ENCODE results near the gene COL2A1.
"Not testable (repeated sequence)": the region's sequence is repeated elsewhere in the genome, so short reads cannot be mapped to it uniquely, and the experiment has no call there.

Gene COL2A1

GRCh38 chr12:47972895-47973294 is 31.4 kb downstream of the COL2A1 start:
- DNase-seq = no peak

GRCh38 chr12:47970843-47971242 is 33.4 kb downstream of the COL2A1 start:
- no peak for DNase-seq

- DNase-seq = no peak
Observed at GRCh38 chr12:47969845-47970244, 34.4 kb downstream of the COL2A1 start.

DNA sequence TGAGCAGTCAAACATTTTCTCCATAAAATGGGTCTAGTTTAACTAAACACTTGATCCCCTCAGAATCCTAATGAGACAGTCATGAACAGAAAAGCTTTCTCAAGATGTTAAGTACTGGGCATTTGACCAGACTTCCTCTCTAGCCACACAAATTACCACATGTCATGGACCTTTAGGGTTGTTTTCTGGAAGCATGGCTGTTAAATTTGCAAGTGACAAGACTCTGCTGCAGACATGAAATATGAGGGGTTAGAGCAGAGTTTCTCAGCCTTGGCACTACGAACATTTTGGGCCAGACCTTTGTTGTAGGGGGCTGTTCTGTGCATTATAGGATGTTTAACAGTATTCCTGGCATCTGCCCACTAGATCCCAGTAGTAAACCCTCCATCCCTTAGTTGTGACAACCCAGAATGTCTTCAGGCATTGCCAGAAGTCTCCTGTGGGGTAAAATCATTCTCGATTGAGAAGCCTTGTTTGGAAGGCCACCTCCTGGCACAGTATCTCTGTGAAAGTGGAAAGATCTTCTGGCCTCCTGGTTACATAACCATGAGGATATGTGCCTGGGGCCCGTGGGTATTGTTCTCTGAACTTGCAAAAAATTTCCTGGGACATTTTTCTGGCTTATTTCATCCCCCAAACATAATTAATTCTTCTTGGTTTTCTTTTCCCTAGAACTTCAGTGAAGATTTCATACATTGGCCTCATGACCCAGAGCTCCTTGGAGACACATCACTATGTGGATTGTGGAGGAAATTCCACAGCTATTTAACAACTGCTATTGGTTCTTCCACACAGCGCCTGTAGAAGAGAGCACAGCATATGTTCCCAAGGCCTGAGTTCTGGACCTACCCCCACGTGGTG is 36.6 kb downstream of the COL2A1 start:
- DNase-seq = no peak

GRCh38 chr12:47965581-47965980 is 38.7 kb downstream of the COL2A1 start:
- no peak for DNase-seq

DNA sequence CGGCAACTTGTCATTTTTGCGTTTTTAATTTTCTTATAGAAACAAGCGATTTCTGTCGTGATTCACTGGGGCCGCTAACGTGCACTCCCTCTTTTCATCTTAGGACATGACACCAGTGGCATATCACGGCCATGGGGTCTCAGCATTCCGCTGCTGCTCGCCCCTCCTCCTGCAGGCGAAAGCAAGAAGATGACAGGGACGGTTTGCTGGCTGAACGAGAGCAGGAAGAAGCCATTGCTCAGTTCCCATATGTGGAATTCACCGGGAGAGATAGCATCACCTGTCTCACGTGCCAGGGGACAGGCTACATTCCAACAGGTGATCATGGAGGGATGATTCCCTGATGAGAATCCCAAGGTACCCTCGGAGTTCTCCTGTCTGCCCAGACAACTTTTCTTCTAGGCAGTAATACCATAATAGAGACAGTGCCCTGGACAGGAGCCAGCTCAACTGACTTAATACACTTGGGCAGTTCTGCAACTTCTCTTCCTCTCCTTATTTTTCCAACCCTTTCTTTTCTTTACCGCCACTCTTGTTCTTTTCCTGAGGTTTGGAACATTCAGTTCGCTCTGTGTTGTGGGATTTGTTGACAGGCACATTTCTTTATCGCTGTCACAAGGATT is 40.1 kb downstream of the COL2A1 start:
- peak; percentile 19 for DNase-seq

GRCh38 chr12:47963340-47964040 is 40.8 kb downstream of the COL2A1 start, which contains the start of gene TMEM106C:
Gene TMEM106C (plus strand): TSS chr12:47963596. CDS start chr12:47964237, 641 bp downstream.
- DNase-seq = peak; percentile 94

- no peak for DNase-seq
Observed at GRCh38 chr12:47962198-47962597, 42.1 kb downstream of the COL2A1 start.

GRCh38 chr12:47957671-47958070 is 46.6 kb downstream of the COL2A1 start:
- DNase-seq = not testable (repeated sequence)

- no peak for DNase-seq
Observed at GRCh38 chr12:47955059-47955458, 49.2 kb downstream of the COL2A1 start.

DNA sequence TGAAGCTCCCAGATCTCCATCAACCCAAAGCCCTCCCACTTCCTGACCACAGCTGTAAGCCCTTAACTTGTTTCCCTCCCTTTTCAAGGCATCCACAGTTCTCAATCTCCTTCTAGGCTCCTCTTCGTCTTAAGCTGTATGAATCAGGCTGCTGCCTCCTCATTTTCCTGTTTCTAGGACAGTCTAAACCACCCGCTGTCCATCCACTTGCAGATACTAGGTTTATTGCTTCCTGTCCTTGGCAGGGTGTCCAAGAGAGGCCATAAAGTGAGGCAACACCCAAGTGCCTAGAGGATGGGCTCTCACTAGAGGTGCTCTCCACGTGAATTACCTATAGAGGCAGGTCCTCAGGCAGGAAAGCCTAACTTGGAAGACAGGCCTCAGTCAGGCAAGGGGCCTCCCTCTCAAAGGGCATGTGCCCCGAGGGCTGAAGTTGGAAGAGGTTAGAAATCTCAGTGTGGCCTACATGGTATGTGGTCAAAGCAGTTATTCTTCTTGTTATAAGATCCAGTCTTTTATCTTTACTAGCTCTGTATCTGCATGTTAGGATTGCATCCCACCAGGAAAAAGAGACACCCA is 49.7 kb downstream of the COL2A1 start:
- no peak for DNase-seq

GRCh38 chr12:47954058-47954457 is 50.2 kb downstream of the COL2A1 start:
- DNase-seq = no peak

GRCh38 chr12:47950856-47951468 is 53.3 kb downstream of the COL2A1 start:
- no peak for DNase-seq

GRCh38 chr12:47949441-47950341 is 54.6 kb downstream of the COL2A1 start:
- DNase-seq = peak; percentile 55

DNA sequence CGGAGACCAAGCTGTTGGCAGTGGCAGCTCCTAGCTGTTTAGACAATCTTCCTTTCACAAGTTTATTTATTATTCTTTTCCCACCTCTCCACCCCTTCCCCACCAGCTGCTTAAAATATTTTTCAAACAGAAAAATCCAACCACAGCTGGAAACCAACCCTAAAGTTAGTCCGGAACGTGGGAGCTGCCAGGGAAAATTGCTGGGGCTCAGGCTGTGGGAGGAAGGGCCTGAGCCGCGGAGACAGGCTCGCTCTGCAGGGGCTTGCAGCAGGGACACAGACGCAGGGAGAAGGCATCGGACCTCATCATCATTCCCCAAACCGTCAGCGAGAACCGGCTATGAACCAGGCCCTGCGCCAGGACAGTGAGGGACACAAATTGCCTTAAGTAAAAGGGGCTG is 56.9 kb downstream of the COL2A1 start:
- DNase-seq = no peak

DNA sequence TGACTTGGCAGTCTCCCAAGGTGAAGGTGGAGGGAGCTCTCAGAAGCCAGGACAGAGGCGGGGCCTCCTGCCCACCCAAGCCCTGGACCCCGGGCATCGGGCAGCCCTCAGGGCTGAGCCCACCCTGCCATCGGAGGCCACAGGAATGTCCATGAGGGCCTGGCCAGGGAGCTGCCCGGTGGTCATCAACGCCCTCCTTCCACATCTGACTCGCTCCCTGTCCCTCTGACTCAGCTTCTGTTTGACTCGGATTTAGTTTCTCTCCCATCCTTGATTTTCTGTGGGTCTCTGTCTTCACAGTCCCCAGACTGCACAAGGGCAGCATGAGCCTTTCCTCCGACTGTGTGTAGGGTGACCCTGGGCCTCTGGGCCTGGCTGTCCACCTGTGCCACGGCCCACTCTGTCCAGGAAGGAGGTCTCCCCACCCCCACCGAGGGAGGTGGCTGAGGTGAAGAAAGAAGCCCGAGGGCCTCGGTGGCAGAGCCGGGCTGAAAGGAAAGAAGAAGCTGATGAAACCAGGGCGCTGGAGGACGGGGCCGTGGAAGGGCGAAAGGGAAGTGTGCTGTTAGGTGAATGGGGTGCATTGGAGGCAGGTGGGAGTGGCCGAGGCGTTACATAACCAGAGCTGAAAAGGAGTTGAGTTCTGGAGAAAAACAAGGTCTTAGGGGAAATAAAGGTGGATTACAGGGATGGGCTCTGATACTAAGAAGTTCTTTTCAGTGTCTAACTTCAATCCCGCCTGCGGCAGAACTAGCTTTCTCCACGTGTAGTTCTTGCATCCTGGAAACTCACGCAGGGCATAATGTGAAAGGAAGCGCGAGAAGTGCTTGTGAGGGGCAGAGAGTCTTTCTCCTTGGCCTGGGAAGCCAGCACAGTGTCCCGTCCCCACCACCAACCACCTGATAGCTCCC is 57.6 kb downstream of the COL2A1 start:
- no peak for DNase-seq

DNA sequence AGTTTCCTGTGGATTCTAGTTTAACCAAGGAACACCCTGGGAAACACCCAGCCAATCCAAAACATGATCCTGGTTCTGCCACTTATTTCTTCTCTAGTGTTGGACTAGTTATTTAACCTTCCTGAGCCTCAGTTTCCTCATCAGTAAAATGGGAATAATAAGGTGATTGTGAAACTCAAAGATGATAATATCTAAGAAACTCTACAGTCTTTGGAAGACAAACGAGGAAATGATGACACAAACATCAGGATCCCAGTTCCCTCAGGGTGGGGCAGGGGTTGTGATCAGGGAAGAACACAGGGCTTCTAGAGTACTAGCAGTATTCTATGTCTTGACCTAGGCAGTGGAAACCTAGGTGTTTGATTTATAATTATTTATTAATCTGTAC is 58.9 kb downstream of the COL2A1 start:
- DNase-seq = no peak

GRCh38 chr12:47944685-47945340 is 59.5 kb downstream of the COL2A1 start:
- no peak for DNase-seq

DNA sequence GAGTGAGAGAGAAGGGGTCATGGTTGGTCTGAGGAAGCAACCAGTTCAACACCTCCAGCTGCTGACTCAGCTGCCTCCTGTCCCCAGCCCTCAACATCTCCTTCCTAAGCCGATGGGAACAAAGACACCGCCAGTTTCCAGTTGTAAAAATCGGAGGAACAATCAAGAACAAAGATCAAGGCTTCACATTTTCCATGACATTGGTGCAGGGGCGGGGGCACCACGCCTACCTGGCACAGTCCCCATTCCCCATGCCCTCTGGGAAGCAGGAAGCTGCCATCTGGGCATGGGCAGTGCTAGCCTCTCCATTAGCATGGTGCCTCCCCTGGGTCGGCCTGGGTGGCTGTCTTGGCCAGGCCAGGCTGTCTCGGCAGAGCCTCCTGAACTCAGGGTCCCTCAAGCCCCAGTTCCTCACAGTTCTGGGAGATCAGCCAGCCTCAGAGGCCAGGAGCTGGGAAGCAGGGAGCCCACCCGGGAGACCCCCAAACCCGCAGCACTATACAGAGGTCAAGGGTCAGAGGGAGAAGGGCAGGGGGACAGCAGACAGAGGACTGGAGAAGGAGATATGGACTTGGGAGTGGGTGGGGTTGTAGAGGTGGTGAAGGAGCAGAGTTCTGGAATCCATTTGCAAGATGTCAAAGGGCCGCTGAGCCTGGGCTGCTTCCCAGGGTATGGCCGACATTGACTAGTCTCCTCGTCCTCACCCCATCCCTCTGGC is 60.5 kb downstream of the COL2A1 start:
- DNase-seq = no peak
